Measurements from ENCODE around the gene DUOX1.

The DUOX1 gene

DNA sequence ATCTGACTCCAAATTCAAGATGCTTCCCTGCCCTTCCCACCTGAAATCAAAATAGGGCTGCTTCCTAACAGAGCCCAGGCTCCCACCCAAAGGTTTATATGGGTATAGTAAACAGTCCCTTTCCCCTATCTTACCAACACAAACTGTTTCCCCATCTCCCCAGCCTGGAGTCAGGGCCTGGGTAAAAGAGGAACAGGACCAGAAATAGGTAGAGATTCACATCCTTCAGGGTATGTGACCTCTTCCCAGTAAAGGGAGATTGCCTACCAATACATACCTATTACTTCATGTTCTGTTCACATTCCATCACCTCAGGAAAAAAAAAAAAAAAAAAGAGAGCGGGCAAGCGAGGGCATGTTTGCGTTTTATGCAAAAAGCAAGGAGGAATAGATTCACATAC lies 67.7 kb downstream of the DUOX1 start:
- DNase-seq = no peak

GRCh38 chr15:45198337-45199135 lies 68.7 kb downstream of the DUOX1 start:
- DNase-seq = peak; percentile 99

DNA sequence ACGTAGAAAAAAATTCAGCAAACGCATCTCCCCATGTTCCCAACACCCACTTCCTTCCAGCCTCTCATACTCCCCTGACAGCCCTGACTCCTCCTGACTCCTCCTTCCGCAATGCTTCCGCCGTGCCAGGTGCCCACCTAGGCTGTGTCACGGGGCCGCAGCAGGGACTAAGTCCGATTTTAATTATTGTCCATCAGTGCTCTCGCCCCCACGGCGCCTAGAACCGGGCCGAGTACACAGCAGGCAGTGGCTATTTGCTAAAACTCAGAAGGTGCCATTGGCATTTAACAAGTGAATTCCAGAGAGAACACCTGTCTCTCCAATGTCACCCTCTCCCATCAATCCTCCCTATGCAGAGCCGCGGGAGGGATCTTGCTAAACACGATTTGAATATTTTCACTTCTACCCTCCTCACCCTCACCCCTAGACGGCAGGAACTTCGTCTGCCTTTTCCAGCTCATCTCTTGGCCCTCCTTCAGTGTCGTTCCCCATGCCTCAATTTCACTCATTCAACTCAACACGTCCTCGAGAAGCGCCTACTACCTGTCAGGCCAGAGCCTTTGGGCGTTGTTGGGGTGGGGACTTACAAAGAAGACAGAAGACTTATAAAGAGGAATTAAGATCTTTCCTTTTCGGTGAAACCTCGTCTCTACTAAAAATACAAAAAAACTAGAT lies 69.5 kb downstream of the DUOX1 start:
- DNase-seq = peak; percentile 82

GRCh38 chr15:45200001-45200798 lies 70.4 kb downstream of the DUOX1 start:
- DNase-seq = peak; percentile 98

- peak; percentile 94 for DNase-seq
Observed at GRCh38 chr15:45200799-45201556, 71.2 kb downstream of the DUOX1 start.

DNA sequence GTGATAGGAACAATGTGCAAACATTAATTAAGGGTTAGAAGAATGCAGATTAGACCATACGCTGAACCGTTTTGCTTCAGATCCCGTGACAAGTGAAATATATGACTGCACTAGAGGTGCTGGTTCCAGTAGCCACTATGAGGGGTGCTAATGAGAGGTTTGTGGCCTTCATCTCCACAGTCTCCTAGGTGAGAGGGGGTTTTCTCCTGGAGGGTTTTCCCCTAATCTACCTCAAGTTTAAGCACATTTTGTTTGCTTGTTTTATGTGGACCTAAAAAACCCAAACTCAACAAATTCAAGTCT lies 71.7 kb downstream of the DUOX1 start:
- no peak for DNase-seq

DNA sequence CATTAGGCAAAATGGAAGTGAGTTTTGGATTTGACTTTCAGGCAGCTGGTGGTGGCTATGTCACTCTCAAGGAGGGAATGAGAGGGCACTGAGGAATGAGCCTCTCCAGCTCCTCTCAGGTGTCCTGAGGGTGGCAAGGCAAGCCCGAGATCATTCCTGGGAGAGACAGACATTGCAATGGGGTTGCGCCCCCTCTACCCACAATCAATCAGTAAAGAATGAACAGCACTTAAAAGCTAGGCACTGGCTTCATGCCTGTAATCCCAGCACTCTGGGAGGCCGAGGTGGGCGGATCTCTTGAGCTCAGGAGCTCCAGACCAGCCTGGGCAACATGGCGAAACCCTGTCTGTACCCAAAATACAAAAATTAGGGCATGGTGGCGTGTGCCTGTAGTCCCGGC lies 72.1 kb downstream of the DUOX1 start:
- DNase-seq = no peak

DNA sequence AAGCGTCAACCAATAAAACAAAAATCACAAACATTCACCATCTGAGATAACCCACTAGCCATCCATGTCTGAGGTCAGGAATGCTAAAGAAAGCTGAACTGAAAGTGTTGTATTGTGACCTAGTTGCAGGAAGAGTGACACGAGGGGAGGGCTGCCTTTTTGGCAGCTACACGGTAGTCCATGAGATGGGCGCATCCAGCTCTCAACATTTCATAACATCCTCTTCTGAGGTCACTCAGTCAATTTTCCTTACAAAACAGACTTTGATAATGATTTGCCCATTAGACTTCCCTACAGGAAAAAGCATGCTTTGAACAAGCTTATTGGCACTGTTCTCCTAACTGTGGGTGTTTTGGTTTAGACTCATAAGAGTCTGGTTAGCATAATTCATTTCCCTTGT lies 73.4 kb downstream of the DUOX1 start:
- no peak for DNase-seq

GRCh38 chr15:45205192-45205591 lies 75.4 kb downstream of the DUOX1 start:
- peak; percentile 50 for DNase-seq

DNA sequence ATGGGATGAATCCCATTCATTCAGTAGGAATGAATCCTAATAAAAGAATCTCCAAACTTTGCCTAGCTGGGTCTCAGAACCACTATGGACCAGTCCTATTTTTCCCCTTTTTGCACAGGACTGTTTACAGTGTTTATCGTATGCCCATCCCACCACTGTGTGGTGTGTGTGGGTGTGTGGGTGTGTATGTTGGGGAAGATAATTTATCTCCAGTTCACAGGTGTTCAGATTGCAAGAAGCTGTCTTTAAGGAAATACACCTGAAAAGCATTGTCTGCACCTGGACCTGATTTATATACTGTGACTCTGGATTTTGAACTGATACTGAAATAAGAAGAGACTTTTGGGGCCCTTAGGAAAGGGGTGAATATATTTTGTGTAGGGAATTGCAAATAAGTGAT lies 82.7 kb downstream of the DUOX1 start:
- DNase-seq = no peak
